ENCODE data around the gene PEF1. TPM values are rescaled to one million over a fixed set of nuclear protein-coding genes. Genes with fewer than 3 reads are reported as not detected.
"Not testable (repeated sequence)": the region's sequence is repeated elsewhere in the genome, so short reads cannot be mapped to it uniquely, and the experiment has no call there.

PEF1 gene
- total RNA-seq, 1 experiment from 2014 or later: 62.2 TPM

GRCh38 chr1:31614414-31615005 is 30.2 kb downstream of the PEF1 start:
- DNase-seq (ENCODE audit: low spot score): no peak

- DNase-seq (ENCODE audit: low spot score): no peak
Observed at GRCh38 chr1:31609514-31610118, 35.1 kb downstream of the PEF1 start.

GRCh38 chr1:31607360-31607759 is 37.3 kb downstream of the PEF1 start:
- no peak for DNase-seq (ENCODE audit: low spot score)

GRCh38 chr1:31605908-31606427 is 38.7 kb downstream of the PEF1 start:
- no peak for DNase-seq (ENCODE audit: low spot score)

- no peak for DNase-seq (ENCODE audit: low spot score)
Observed at GRCh38 chr1:31602081-31602480, 42.6 kb downstream of the PEF1 start.

- DNase-seq (ENCODE audit: low spot score): no peak
Observed at GRCh38 chr1:31600641-31601040, 44.0 kb downstream of the PEF1 start.

GRCh38 chr1:31598980-31599379 is 45.7 kb downstream of the PEF1 start:
- DNase-seq (ENCODE audit: low spot score): no peak

GRCh38 chr1:31596737-31597097 is 48.0 kb downstream of the PEF1 start:
- no peak for DNase-seq (ENCODE audit: low spot score)

GRCh38 chr1:31595836-31596736 is 48.6 kb downstream of the PEF1 start:
- no peak for DNase-seq (ENCODE audit: low spot score)

GRCh38 chr1:31593770-31594632 is 50.7 kb downstream of the PEF1 start:
- peak; percentile 58 for DNase-seq (ENCODE audit: low spot score)

- DNase-seq (ENCODE audit: low spot score): no peak
Observed at GRCh38 chr1:31593136-31593665, 51.5 kb downstream of the PEF1 start.

GRCh38 chr1:31592132-31592531 is 52.5 kb downstream of the PEF1 start:
- DNase-seq (ENCODE audit: low spot score): no peak

- peak; percentile 88 for DNase-seq (ENCODE audit: low spot score)
Observed at GRCh38 chr1:31591425-31592093, 53.1 kb downstream of the PEF1 start.

- DNase-seq (ENCODE audit: low spot score): no peak
Observed at GRCh38 chr1:31588751-31589515, 55.7 kb downstream of the PEF1 start.

- peak; percentile 74 for DNase-seq (ENCODE audit: low spot score)
Observed at GRCh38 chr1:31587720-31588423, 56.8 kb downstream of the PEF1 start.

GRCh38 chr1:31587328-31587699 is 57.4 kb downstream of the PEF1 start:
- not testable (repeated sequence) for DNase-seq (ENCODE audit: low spot score)

- DNase-seq (ENCODE audit: low spot score): no peak
Observed at GRCh38 chr1:31586376-31587327, 58.0 kb downstream of the PEF1 start.

- DNase-seq (ENCODE audit: low spot score): no peak
Observed at GRCh38 chr1:31585736-31586365, 58.8 kb downstream of the PEF1 start.

Data from A172 (cell line).